Measurements from ENCODE around the gene AGPAT1. TPM values are rescaled to one million over a fixed set of nuclear protein-coding genes. Genes with fewer than 3 reads are reported as not detected.
"Not testable (repeated sequence)": the region's sequence is repeated elsewhere in the genome, so short reads cannot be mapped to it uniquely, and the experiment has no call there.

Gene AGPAT1
- total RNA-seq, 2 donors from 2014 or later, result 43.0 to 53.1 TPM

DNA sequence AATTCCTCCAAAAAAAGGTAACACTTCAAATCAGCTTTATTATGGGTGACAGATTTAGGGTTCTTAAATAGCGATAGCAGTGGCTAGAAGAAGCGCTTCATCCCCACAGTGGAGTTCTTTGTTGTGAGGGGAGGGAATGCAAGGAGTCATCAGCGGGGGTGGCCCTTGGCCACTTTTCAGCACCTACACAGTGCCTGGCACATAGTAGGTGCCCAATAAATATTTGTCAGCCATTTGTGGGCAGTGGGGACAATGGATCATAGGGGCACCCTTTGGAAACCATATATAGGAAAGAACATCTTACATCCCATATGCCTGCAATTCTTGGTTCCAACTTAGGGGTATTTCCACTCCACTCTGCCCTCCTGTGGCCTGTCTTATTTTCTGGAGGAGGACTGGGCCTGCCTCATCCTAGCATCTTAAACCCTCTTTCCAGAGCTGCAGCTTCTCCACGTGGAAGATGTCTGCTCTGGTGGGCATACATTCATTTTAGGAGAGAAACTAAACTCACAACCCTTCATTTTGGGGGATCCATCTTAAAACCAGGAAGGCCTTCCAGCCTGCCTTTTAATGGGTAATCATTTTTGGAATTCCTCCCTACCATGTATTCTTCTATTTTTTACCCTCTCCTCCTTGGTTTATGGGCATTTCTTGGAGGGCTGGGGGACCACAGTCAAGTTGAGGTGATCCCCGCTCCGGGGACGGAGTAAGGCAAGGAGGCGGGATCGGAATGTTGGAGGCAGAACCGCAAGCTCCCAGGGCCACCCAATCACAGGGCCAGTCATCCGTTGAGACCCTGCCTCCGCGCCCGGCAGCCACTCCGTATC is 19.2 kb upstream of the AGPAT1 start:
- peak overlapping the region; percentile 84 to 100 for H3K27ac ChIP-seq
- H3K4me3 ChIP-seq, result peak overlapping the region; percentile 66
- no peaks in the 10 kb centered on the region for H3K36me3 ChIP-seq
- H3K9me3 ChIP-seq, result no peaks in the 10 kb centered on the region
- TF ChIP-seq, protein P1, sequence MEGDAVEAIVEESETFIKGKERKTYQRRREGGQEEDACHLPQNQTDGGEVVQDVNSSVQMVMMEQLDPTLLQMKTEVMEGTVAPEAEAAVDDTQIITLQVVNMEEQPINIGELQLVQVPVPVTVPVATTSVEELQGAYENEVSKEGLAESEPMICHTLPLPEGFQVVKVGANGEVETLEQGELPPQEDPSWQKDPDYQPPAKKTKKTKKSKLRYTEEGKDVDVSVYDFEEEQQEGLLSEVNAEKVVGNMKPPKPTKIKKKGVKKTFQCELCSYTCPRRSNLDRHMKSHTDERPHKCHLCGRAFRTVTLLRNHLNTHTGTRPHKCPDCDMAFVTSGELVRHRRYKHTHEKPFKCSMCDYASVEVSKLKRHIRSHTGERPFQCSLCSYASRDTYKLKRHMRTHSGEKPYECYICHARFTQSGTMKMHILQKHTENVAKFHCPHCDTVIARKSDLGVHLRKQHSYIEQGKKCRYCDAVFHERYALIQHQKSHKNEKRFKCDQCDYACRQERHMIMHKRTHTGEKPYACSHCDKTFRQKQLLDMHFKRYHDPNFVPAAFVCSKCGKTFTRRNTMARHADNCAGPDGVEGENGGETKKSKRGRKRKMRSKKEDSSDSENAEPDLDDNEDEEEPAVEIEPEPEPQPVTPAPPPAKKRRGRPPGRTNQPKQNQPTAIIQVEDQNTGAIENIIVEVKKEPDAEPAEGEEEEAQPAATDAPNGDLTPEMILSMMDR (IDR thresholded peaks at IDR 0.05), result peak; percentile 38
- no peak for ATAC-seq (ENCODE audit: insufficient number of reproducible peaks, low FRiP score, low read depth)
- no peak for DNase-seq (ENCODE audit: low spot score)
- H3K4me1 ChIP-seq (ENCODE audit: control insufficient read depth in 1 of 2, low read depth in 2 of 2), result peaks cover 17 to 27% of the 10 kb centered on the region in 2 donors
- no peaks in the 10 kb centered on the region for H3K27me3 ChIP-seq (replicated peaks; ENCODE audit: insufficient read depth)

- Histone ChIP-seq H3K27me3 (replicated peaks; ENCODE audit: insufficient read depth) (no peaks in the 10 kb centered on the region), H3K27ac (peak overlapping the region; percentile 84 to 100), H3K4me3 (no peak overlapping the region), H3K9me3 (no peaks in the 10 kb centered on the region), H3K36me3 (no peaks in the 10 kb centered on the region), H3K4me1 (ENCODE audit: control insufficient read depth in 1 of 2, low read depth in 2 of 2) (peaks cover 17 to 27% of the 10 kb centered on the region in 2 donors)
- ATAC-seq (ENCODE audit: insufficient number of reproducible peaks, low FRiP score, low read depth) (no peak), DNase-seq (ENCODE audit: low spot score) (no peak)
- TF ChIP-seq, protein P1 (IDR thresholded peaks at IDR 0.05), result no peak
Observed at GRCh38 chr6:32194388-32194787, 18.5 kb upstream of the AGPAT1 start.

DNA sequence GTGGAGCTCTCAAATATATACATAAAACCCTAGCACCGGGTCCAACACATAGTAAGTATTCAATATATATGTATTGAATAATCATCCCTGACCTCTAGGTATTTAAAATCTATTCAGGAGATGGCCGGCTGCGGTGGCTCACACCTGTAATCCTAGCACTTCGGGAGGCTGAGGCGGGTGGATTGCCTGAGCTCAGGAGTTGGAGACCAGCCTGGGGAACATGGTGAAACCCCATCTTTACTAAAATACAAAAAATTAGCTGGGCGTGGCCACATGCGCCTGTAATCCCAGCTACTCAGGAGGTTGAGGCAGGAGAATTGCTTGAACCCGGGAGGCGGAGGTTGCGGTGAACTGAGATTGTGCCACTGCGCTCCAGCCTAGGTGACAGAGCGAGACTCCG is 17.2 kb upstream of the AGPAT1 start:
- H3K9me3 ChIP-seq; ATAC-seq (ENCODE audit: insufficient number of reproducible peaks, low FRiP score, low read depth); H3K27me3 ChIP-seq (replicated peaks; ENCODE audit: insufficient read depth); DNase-seq (ENCODE audit: low spot score); H3K36me3 ChIP-seq: not testable (repeated sequence)
- Histone ChIP-seq H3K4me3 (peak overlapping the region; percentile 86), H3K4me1 (ENCODE audit: control insufficient read depth in 1 of 2, low read depth in 2 of 2) (peaks cover 24 to 38% of the 10 kb centered on the region in 2 donors), H3K27ac (peak overlapping the region in 1 of 2 donors; percentile 97)

GRCh38 chr6:32192608-32193039 is 16.7 kb upstream of the AGPAT1 start, which contains the start of gene GPSM3:
Gene GPSM3 (minus strand): TSS chr6:32192643. CDS start chr6:32192513, 130 bp downstream.
- Histone ChIP-seq H3K27me3 (replicated peaks; ENCODE audit: insufficient read depth) (no peaks in the 10 kb centered on the region), H3K36me3 (peaks cover 3% of the 10 kb centered on the region), H3K27ac (peak within 1 kb of the TSS; percentile 91 to 97), H3K9me3 (no peaks in the 10 kb centered on the region), H3K4me3 (peak within 1 kb of the TSS; percentile 86), H3K4me1 (ENCODE audit: control insufficient read depth in 1 of 2, low read depth in 2 of 2) (peaks cover 24 to 43% of the 10 kb centered on the region in 2 donors)
- TF ChIP-seq, protein P1 (IDR thresholded peaks at IDR 0.05), result no peak
- ATAC-seq (ENCODE audit: insufficient number of reproducible peaks, low FRiP score, low read depth) (no peak), DNase-seq (ENCODE audit: low spot score) (no peak)

GRCh38 chr6:32191696-32192607 is 16.1 kb upstream of the AGPAT1 start:
- Histone ChIP-seq H3K9me3 (no peaks in the 10 kb centered on the region), H3K36me3 (peaks cover 9% of the 10 kb centered on the region), H3K4me1 (ENCODE audit: control insufficient read depth in 1 of 2, low read depth in 2 of 2) (peaks cover 19 to 44% of the 10 kb centered on the region in 2 donors), H3K27me3 (replicated peaks; ENCODE audit: insufficient read depth) (no peaks in the 10 kb centered on the region), H3K27ac (peak overlapping the region; percentile 5 to 97), H3K4me3 (peak overlapping the region; percentile 86)
- DNase-seq (ENCODE audit: low spot score) (no peak), ATAC-seq (ENCODE audit: insufficient number of reproducible peaks, low FRiP score, low read depth) (no peak)
- TF ChIP-seq, protein P1 (IDR thresholded peaks at IDR 0.05), result no peak

All from thoracic aorta (tissue), 2 donors.